HG03103 (cell line): ENCODE data around the gene SPNS2.

Experiments
- ATAC-seq: cut with Tn5 transposase; IDR thresholded peaks from one replicate; pipeline ENCODE4 v1.9.1; 2021; ENCODE audit warnings: low read depth; ENCODE audit not compliant: unreplicated experiment

Gene SPNS2

DNA sequence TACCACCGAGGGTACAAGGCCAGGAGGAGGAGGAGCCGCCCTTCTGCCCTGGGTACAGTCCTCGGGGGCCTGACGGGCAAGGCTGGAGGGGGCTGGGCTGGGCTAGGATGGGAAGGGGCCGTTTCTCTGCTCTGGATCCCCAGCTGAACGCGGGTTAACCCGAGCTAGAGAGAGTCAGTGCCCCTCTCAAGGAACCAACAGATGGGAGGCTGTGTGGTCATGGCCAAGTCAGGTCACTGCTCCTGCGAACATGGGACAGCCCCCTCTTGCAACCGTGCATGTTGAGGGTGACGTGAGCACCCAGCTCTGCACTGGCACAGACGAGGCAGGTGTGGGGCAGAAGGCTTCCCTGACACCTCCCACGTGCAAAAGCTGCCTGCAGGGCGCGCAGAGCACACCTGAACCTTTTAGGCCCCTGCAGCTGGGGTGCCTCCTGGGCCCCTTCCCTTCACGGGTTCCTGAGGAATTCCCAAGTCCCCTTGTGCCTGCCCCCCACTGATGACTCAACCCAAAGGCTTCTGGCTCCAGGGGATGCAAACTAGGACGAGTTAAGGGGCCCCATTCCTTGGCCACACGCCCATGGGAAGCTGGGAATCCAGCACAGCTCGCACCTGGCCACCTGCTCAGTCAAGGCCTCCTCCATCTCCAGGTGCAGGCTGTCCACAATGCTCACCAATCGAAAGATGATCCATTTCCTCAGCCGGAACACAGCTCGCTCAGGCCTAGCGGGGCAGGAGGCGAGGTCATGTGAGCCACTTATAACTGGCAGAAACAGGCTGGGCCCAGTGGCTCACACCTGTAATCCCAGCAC, 50.2 kb downstream of the SPNS2 start:
- no peak for ATAC-seq

DNA sequence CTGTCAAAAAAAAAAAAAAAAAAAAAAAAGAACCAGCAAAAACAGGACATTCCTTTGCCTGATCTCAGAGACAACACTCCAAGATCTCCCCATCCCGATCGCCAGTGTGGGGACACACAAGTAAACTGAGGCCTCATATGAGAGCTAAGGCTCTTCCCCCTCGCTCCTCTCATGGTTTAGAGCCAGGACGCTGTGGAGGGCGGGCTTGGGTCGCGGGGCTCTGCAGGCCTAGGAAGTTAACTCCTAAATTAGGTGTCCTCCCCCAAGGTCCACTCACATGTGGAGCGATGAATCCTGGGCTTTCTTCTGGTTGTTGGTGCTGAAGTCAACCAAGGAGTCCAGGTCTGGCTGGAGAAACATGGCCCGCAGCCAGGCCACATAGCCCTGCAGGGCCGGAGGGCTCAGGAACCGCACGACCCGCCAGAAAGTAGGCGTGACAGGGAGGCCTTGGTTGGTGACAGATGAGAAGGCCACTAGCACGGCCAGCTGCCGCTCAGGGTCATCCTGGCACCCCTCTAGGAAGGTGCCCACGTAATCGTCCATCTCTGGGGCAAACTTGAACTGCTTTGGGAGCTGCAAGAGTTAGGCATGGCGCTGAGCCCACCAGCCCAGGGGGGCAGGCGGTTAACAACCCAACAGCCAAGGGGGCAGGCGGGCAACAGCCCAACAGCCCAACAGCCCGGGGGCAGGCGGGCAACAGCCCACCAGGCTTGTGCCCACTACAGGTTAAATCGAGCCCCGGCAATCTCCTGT, 51.3 kb downstream of the SPNS2 start:
- ATAC-seq: no peak

DNA sequence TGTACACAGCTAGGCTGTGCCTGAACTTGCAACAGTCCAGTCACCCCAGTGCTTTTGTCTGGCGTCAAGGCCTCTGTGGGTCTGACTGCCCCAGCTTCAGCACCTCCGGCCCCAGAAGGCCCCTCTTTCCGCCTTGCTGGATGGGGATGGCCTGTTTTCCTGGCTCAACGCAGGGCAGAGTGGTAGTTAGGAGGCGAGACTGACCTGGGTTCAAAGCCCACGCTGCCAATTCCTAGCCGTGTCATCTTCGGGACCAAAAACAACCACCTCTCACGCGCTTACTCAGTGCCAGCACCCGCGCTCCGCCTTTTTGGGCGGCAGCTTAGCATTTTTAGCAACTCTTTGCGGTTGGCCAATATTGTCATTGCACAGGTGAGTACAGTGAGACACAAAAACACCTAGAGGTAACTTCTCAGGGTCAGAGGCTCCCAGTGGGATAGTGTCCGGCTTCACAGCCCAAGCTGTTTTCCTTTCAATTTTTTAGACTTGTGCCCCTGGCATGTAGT, 51.9 kb downstream of the SPNS2 start:
- ATAC-seq: no peak

DNA sequence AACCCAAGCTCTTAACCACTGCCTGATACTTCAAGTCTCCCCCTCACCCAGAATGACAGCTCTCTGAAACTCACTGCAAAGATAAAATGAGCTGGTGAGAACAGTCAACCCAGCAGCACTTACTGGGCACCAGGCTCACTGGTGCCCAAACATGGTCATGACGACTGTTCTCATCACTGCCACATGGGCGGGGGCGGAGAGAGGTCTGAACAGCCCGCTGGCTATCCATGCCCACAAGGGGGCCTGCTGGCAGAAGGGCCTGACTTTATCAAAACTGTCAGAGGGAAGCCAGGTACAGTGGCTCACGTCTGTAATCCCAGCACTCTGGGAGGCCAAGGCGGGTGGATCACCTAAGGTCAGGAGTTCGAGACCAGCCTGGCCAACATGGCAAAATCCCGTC, 52.5 kb downstream of the SPNS2 start:
- no peak for ATAC-seq

DNA sequence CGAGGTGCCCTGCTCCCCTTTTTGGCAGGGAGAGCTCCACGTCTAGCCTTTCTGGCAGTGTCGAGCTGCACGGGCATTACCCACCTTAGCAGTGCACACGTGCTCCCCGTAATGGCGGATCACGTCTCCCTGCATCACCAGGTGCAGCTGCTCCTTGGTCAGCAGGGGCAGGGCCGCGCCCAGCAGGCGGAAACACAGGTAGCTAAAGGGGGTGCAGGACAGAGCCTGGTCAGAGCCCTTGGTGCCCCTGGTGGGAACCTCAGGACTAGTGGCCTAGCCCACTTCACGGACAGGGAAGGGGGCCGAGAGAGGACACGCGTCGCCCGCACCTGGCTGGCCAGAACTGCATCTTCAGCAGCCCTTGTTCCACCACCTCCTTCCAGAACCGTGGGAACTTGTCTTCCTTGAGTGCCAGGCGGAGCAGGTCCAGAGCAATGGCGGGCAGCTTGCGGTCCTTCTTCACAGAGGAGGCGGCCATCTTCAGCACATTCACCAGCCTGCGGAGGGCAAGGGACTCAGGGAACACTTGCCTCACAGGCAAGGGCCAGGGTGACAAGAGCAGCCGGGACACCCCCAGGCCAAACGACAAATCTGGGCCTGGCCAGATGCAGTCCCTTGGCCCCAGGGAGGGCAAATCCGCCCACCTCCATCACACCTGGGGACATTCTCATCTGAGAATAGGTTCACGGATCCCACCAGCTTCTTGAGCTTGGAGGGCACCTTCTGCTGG, 53.3 kb downstream of the SPNS2 start:
- ATAC-seq: no peak

DNA sequence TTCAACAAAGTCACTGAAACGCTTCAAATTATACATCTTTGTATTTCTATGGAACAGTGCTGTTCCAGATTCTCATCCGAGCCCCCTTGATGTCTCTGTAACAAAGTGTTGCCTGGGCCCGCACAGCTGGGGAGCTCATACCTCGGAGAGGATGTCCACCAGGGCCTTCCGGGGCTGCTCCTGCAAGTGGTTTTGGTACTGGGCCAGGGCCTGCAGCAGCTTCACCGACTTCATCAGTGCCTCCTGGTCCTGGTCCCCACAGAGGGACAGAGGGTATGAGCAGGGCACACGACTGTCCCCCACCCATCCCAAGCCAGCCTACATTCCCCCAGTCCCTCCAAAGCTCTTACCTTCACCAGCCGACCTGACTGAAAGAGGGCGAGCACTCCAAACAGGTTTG, 55.0 kb downstream of the SPNS2 start:
- ATAC-seq: no peak

DNA sequence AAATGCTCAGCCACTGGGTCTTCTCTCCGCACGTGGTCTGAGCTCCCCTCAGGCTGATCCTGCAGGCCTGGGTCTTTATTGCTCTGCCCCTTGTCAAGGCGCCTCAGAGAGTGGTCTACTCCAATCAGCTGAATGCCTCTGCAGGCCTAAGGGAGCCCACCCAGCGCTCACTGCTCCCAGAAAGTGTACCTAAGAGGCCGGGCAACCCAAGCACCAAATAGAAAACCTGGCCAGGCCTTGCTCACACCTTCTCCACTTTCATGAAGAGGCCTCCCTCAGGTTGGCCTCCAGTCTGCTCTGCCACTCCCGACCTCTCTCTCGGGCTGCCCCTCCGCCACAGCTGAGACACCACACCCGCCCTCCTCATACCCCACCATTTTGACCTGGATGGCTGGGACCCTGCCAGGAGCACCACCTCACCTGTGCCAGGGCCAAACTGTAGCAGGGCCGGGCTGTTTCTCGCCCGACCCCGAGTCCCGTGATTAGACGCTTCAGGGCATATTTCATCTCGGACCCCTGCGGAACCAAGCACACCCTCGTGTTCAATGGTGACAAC, 55.8 kb downstream of the SPNS2 start:
- no peak for ATAC-seq

DNA sequence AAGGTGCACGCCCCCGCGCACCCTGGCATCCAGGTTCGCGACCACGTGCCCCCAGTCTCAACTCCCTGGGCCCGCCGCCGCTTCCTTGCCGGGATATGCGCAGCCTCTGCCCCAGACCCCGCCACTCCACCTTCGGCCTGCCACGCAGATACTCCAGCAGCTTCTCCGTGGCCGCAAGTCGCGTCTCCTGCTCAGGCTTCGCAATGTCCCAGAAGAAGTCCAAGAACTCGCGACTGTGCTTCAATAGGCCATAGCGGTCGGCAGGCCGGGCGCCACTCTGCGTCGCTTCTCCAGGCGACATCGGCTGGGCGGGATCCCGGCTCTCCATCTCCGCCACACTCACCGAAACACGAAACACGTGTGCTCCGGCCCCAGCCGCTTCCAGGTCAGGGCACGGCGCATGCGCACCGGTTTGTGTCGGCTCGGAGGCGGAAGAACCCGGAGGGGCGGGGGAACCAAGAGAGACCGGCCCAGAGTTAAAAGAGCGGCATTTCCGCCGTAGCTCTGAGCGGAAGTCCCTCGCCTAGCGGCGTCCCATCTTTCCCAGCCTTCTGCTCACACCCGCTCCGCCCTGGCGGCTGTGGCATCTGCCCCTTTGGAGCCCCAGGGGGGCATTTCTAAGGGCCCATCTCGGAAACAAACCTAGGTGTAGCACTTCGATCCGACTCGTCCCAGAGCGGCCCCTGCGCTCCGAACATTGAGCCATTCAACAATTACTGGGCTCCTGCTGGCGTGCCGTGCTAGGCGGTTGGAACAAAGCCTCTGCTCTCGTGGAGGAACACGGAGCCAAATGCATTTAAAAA, 56.5 kb downstream of the SPNS2 start, which contains the start of gene MYBBP1A:
TSS of gene MYBBP1A (minus strand) at position 388 of the 803 bp plus-strand sequence. CDS start at position 328, 60 bp downstream.
- peak; percentile 69 for ATAC-seq

DNA sequence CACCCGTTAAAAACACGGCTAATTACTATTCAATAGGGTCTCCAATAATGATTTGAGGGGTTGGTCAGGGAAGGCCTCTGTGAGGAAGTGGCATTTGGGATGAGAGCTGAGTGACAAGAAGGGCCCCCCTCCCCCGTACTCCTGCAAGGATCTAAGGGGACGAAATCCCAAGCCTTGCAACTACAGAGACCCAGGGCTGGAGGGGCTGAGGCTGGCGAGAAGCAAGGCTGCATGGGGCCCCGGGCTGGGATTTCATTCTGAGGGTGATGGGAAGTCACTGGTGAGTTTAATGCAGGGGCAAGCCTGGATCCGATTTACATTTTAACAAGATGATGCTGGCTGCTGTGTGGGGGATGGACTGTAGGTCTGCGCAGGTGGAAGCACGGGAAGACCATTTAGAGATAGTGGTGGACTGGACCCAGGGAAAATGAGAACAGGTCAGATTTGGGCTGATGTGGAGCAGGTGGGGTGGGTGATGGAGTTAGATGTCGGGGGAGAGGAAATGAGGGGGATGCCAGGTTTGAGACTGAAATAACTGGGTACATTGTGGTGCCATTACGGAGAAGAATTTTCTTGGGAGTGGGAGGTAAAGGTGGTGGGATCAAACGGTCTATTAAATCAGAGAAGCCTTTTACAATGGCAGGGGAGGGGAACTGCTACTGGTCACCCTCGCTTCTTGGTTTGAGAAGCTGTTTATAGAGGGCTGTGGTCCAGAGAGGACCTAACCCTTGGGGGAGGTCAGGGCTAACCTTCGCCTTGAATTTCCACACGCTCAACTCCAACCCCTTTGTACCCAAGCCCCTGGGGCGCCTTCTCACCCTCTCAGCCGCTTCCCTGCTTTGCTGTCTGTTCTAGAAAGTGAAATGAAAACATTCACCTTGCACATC, 57.4 kb downstream of the SPNS2 start:
- ATAC-seq: no peak

DNA sequence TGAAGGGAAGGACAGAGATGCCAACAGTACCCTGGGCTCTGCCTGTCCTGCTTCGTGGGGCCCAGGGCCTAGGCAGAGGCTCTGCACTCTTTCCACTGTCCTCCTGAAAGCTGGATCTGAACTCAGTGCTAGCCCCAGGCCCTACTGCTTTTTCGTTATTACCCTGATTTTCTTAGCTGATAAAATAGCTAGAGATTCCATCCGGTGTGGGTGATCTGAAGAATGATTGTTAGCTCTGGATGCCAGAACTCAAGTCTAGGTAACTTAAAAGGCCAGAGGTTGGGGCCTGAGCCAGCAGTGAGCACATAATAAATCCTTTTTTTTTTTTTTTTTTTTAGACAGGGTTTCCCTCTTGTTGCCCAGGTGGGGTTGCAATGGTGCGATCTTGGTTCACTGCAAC, 58.3 kb downstream of the SPNS2 start:
- no peak for ATAC-seq

DNA sequence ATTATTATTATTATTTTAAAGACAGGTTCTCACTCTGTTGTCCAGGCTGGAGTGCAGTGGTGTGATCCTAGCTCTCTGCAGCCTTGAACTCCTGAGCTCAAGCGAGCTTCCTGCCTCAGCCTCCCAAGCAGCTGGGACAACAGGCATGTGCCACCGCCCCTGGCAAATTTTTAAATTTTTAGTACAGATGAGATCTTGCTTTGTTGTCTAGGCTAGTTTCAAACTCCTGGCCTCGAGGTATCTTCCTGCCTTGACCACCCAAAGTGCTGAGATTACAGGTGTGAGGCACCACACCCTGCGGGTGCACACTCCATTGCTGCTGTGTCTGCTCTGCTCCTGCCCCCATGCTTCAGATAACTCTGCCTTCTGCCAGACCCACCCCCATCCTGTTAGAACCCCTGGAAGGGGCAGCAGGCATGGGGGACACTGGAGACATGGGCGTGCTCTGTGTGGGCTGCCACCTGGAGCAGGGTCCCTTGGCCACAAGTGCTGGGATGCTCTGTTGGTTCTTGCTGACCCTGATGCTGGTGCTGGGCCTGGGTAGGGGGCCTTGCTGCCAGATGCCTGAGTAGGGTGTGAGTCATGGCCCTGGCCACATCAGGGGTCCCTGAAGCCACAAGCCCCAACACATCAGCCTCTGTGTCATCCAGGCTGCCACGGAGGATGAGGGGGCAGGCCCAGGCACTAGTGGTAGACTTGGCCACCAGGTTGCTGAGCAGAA, 59.1 kb downstream of the SPNS2 start:
- no peak for ATAC-seq

DNA sequence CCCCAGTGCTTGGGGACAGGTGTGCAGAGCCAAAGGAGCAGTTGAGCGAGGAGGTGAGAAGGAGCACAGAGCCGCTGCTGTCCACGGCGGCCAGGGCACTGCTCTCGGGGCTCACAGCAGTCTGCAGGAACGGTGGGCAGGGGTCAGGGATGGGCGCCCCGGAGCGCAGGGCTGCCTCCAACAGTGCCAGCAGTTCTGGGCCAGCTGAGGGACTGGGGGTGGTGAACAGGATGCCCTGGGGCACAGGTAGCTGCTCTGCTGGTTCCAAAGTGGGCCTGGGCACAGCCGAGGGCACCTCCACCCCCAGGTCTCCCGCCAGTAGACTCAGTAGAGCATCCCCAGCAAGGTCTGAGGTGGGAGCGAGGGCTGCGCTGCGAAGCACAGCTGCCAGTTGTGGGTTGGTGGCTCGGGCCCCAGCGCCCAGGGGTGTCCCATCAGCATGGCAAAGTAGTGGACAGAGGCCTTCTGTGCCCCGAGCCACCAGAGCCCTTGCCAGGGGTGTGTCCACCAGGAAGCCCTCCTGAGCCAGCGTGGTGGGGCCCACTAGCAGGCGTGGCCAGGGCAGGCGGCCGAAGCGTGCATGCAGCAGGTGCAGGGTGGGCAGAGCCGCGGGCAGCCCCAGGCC, 59.8 kb downstream of the SPNS2 start:
- no peak for ATAC-seq

DNA sequence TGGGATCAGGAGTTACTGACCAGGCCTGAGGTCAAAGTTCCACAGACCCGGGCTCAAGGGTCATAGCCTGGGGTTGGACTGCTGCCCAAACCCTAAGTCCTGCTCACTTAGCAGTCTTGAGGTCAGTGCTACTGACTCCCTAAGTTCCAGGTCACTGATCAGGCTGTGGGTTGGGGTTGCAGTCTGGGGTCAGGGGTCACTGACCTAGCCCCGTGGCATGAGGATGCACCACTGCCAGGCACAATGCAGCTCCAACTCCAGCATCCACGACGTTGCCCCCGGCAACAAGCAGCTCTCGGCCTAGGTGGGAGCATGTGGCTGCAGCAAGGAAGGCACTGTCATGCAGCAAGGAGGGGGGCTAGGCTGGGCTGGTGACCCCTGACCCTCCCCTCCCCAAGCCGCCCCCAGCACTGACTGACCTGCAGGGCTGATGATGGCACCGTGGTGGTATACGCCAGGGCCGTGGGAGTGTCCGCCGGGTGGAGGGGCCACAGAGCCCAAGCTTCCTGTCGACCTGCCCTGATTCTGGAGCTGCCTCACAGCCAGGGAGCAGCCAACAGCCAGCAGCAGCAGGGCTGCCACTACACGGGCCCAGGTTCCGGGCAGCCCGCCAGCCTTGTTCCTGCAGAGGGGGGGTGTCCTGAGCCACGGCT, 60.6 kb downstream of the SPNS2 start:
- no peak for ATAC-seq

DNA sequence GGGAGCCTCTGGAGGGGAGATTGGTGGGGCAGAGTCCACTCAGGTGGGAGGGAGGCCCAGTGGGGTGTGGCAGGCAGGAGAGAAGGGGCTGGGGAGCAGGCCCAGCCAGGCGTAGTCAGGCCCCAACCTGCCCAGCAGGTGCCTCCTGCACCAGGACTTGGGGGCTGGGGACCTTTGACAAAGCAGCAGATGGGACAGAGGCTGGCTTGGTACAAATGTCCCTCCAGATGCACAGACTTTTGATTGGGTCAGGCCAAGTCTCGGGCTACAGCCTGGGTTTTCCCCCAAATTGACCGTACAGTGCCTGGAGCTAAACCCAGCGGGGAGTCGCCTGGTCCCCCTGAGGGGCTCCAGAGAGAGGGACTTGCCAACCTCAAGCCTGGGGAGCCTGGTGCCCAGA, 61.3 kb downstream of the SPNS2 start:
- ATAC-seq: no peak

DNA sequence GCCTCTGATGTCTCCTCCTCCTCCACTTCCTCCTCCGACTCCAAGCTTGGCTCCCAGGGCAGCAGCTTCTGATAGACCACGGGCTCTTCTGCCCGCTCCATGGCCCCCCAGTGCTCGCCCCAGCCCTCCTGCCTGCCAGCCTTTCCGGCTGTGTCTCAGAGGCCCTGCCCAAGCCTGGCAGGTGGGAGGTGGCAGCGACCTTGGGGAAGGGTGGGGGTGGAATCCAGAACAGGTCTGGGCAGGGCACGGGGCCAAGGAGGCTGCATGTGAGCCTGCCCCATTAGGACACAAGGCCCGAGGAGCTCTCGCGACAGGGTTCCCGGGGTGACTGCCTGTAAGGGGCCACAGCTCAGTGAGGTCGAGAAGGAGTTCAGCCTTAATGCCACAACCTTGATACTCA, 61.7 kb downstream of the SPNS2 start, which contains the start of gene GGT6:
TSS of gene GGT6 (minus strand) at position 157 of the 400 bp plus-strand sequence. CDS start at position 101, 56 bp downstream.
- no peak for ATAC-seq

DNA sequence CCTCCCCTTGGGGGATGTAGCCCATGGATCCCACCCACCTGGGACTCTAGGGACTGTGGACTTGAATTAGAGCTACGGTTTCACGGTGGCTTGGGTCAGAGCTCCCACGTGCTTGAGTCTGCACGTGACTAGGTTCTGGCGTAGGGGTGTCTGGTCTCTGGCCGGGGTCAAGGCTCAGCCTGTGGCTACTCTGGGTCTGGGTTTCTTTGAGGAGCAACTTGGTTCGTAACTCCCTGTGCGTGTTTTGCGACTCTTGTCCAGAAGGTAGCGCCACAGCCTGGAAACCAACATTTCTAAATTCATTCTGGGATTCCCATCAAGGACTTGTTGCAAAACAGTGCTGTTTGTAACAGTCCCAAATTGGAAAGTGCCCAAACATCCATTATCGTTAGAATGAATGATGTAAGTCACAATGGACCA, 62.2 kb downstream of the SPNS2 start:
- no peak for ATAC-seq
